BE2C (cell line): ENCODE measurements around the gene ARHGAP24.

ENCODE experiments used
- DNase-seq: peaks from one replicate; pipeline ENCODE4 v3.0.0-alpha.2; 2020
- H3K27me3 ChIP-seq: fragments of 250-450 bp; sonication (Bioruptor Pico); 2 replicates; pipeline ENCODE4 v1.5.1; 2020; ENCODE audit warnings: mild to moderate bottlenecking
- H3K36me3 ChIP-seq: fragments of 250-450 bp; sonication (Bioruptor Pico); 2 replicates; pipeline ENCODE4 v1.5.1; 2020; ENCODE audit warnings: mild to moderate bottlenecking
- H3K4me1 ChIP-seq: fragments of 250-450 bp; sonication (Bioruptor Pico); 2 replicates; pipeline ENCODE4 v1.5.1; 2020
- H3K4me3 ChIP-seq: 2 replicates; pipeline ENCODE4 v1.5.1; 2011; ENCODE audit warnings: low read depth, low read length
- H3K9me3 ChIP-seq: fragments of 250-450 bp; sonication (Bioruptor Pico); 2 replicates; pipeline ENCODE4 v1.5.1; 2020
- TF ChIP-seq, protein P1 (sequence below): IDR thresholded peaks from 2 replicates; pipeline ENCODE4 v1.5.1; 2012; ENCODE audit warnings: mild to moderate bottlenecking, low read depth, low read length

ARHGAP24 gene

DNA sequence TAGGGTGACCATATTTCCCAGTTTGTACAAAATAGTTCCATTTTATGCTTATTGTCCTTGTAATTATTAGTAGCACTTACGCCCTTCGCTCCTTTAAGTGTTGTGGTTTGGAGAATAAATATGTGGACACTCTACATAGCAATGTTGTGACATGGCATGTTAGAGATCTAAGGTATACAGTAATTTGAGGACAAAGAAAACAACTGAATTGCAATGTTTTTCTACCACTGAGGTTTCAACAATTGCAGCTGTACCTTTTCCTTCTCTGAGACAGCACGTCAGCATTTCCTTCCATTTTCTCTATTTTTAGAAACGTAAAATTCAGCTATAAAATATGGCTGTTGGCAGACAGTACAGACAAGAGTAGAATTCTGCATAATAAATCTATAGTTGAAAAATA is 561.8 kb downstream of the ARHGAP24 start:
- H3K4me3 ChIP-seq: no peak overlapping the region
- H3K9me3 ChIP-seq: no peaks in the 10 kb centered on the region; the same call in 1 of the 2 replicates
- peaks cover 3% of the 10 kb centered on the region; the same call in 1 of the 2 replicates for H3K4me1 ChIP-seq
- no peaks in the 10 kb centered on the region for H3K27me3 ChIP-seq
- TF ChIP-seq, protein P1, sequence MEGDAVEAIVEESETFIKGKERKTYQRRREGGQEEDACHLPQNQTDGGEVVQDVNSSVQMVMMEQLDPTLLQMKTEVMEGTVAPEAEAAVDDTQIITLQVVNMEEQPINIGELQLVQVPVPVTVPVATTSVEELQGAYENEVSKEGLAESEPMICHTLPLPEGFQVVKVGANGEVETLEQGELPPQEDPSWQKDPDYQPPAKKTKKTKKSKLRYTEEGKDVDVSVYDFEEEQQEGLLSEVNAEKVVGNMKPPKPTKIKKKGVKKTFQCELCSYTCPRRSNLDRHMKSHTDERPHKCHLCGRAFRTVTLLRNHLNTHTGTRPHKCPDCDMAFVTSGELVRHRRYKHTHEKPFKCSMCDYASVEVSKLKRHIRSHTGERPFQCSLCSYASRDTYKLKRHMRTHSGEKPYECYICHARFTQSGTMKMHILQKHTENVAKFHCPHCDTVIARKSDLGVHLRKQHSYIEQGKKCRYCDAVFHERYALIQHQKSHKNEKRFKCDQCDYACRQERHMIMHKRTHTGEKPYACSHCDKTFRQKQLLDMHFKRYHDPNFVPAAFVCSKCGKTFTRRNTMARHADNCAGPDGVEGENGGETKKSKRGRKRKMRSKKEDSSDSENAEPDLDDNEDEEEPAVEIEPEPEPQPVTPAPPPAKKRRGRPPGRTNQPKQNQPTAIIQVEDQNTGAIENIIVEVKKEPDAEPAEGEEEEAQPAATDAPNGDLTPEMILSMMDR: no peak
- no peaks in the 10 kb centered on the region for H3K36me3 ChIP-seq
- no peak for DNase-seq

DNA sequence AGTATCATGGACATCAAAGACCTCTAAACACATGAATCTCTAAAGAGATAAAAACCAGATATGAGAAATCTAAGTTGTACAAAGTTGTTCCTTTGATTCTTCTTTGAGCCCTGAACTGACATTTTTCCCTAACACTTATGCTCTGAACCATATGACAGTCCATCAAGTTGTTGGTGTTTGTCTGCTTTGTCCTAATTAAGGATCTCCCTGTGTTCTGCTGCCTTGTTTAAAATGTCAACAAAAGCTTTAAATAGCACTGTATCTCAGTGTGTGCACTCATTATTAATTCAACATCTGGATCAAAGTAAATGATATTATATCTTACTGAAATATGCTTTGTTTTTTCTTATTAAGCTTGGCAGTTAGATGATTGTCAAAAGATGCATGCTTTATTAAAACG is 563.1 kb downstream of the ARHGAP24 start:
- H3K4me1 ChIP-seq: no peaks in the 10 kb centered on the region
- no peaks in the 10 kb centered on the region for H3K27me3 ChIP-seq
- H3K36me3 ChIP-seq: no peaks in the 10 kb centered on the region
- no peaks in the 10 kb centered on the region; the same call in 1 of the 2 replicates for H3K9me3 ChIP-seq
- no peak overlapping the region for H3K4me3 ChIP-seq
- TF ChIP-seq, protein P1: no peak
- DNase-seq: no peak

DNA sequence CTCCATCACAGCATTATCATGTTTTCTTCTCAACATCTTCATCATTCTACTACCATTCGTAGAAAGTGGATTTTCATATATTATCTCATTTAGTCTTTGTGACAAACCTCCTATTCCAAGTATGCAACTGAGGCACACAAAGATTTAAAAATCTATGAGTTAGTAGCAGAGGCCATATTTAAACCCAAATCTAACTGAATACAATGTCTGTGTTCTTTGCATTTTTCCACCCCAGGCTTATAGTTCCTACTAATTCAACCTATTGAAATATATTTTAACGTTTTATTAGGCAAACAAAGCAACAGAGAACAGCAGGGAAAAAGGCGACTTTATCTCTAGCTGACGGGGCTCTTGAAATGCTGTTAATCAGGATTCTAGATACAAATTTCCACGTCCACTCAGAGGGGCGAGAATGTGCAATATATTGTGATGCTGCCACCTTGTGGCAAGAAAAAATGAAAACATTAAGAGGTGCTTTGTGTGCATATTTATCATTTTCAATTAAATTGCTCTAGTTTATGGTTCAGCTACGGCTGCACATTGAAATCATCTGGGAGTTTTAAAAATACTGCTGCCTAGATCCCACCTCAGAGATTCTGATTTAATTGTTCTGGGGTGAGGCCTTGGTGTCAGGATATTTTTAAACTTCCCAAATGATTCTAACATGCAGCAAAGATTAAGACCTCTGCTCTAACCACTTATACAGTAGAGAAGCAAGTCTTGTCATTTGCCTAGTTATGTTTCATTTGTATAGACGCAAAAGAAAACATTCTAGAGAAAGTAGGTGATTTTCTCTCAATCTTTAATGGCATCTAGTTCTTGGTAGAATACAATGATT is 569.0 kb downstream of the ARHGAP24 start:
- Histone ChIP-seq H3K36me3 (no peaks in the 10 kb centered on the region), H3K9me3 (no peaks in the 10 kb centered on the region; the same call in 1 of the 2 replicates), H3K4me3 (peak overlapping the region; percentile 1; the same call in 1 of the 2 replicates), H3K27me3 (no peaks in the 10 kb centered on the region), H3K4me1 (no peaks in the 10 kb centered on the region)
- DNase-seq: peak; percentile 37
- TF ChIP-seq, protein P1: peak; percentile 67

DNA sequence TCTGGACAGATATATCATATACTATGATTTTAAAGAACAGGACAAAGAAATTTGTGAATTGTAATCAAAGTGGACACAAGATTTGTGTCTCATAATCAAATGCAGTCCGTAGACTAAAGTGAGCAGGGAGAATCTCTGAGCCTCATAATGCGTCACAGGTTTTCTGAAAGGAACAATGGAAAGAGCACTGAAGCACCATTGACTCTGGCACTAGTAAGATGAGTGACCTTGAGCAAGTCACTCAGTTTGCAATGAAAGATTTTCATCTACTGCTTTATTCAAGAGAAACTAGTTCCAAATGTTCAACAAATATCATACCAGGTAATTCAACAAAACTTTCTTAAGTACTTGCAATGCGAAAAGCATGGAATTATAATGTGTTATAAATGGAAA is 569.6 kb downstream of the ARHGAP24 start:
- DNase-seq: no peak
- no peaks in the 10 kb centered on the region for H3K27me3 ChIP-seq
- H3K36me3 ChIP-seq: no peaks in the 10 kb centered on the region
- H3K4me3 ChIP-seq: no peak overlapping the region
- TF ChIP-seq, protein P1: no peak
- no peaks in the 10 kb centered on the region for H3K4me1 ChIP-seq
- no peaks in the 10 kb centered on the region; the same call in 1 of the 2 replicates for H3K9me3 ChIP-seq

DNA sequence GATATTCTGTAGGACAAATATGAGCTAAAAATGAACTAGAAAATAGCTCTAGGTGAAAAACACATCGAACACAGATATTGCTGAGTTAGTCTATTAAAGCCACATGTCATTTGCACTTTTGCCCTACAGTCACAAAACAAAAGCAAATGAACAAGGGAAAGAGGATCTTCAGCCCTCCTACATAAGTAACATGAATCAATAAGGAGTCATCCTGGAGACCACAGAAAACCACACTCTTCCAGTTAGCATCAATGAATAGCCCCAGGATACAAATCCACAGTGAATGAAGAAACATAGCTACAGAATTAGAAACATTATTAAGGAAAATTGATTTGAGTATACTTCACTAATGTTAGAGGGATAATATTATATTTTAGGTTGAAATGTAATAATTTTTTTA is 573.5 kb downstream of the ARHGAP24 start:
- H3K9me3 ChIP-seq: no peaks in the 10 kb centered on the region
- DNase-seq: no peak

More for the DNA sequence above, 573.5 kb downstream of the ARHGAP24 start:
- Histone ChIP-seq H3K4me3 (no peak overlapping the region), H3K4me1 (no peaks in the 10 kb centered on the region), H3K27me3 (no peaks in the 10 kb centered on the region), H3K36me3 (no peaks in the 10 kb centered on the region)
- TF ChIP-seq, protein P1: no peak
